ENCODE measurements around the gene TBCC.

DNA sequence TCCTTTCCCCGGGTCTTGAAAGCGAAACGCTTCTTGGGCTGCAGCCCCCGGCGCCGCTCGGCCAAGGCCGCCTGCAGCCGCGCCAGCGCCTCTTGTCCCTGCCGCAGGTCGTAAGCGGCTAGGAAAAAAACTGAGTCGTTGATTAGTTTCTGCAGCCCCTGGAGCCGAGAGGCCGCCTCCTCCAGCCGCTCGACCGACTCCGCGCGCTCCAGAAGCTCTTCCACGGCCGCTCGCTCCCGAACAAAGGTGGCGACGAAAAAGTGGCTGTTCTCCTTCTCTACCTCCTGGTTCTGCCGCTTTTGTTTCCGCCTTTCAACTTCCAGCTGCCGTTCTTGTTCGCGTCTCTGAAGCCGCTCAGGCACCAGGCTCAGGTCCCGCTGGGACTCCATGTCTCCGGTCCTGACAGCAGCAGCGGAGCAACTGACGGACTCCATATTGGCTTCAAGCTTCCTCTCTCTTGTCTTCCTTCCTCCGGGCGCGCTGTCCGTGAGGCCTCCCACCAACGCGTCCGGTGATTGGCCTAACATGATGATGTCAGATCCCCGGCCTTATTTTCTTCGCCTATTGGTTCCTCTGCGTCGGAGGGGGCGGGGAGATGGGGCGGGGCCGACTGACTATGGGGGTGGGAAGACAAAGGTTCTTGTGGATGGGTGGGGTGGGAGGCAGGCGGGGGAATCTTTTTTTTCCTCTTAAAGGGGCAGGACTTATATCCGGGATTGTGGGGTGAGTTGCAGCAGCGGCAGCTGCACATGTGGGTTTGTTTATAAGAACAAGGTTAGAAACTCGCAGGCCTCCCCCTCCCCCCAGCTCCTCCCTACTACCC lies at the start of gene TBCC:
- peak in 3 of 4 donors; percentile 78 to 98 (median 96) for TF ChIP-seq POLR2A (IDR thresholded peaks at IDR 0.05)
- TF ChIP-seq, protein P1, sequence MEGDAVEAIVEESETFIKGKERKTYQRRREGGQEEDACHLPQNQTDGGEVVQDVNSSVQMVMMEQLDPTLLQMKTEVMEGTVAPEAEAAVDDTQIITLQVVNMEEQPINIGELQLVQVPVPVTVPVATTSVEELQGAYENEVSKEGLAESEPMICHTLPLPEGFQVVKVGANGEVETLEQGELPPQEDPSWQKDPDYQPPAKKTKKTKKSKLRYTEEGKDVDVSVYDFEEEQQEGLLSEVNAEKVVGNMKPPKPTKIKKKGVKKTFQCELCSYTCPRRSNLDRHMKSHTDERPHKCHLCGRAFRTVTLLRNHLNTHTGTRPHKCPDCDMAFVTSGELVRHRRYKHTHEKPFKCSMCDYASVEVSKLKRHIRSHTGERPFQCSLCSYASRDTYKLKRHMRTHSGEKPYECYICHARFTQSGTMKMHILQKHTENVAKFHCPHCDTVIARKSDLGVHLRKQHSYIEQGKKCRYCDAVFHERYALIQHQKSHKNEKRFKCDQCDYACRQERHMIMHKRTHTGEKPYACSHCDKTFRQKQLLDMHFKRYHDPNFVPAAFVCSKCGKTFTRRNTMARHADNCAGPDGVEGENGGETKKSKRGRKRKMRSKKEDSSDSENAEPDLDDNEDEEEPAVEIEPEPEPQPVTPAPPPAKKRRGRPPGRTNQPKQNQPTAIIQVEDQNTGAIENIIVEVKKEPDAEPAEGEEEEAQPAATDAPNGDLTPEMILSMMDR (IDR thresholded peaks at IDR 0.05) = peak in 1 of 6 experiments; percentile 21

Data from esophagus squamous epithelium (tissue), 4 donors.